Activated CD4-positive, alpha-beta memory T cell treated with anti-CD3 and anti-CD28 coated beads for 36 hours (primary cell): ENCODE data around the gene ERCC6. TPM values are rescaled to one million over a fixed set of nuclear protein-coding genes. Genes with fewer than 3 reads are reported as not detected.

Experiments
- CTCF ChIA-PET: fragments of 350-600 bp; sonication (Branson Sonifier 250); formaldehyde crosslinking; loops from one replicate; lab custom pipeline; 2021; ENCODE audit warnings: antibody characterized with exemption, inconsistent platforms; lab: Charles Lee
- POLR2A ChIA-PET: fragments of 350-600 bp; sonication (Branson Sonifier 250); formaldehyde crosslinking; loops from one replicate; lab custom pipeline; 2021; ENCODE audit warnings: antibody characterized with exemption; lab: Charles Lee
- DNase-seq: peaks from one replicate; pipeline ENCODE4 v3.0.0-alpha.2; 2020
- H3K27ac Mint-ChIP-seq: one replicate; pipeline ENCODE4 v1.8.0; 2021; ENCODE audit warnings: mixed read lengths
- H3K27me3 Mint-ChIP-seq: one replicate; pipeline ENCODE4 v1.8.0; 2021; ENCODE audit warnings: mixed read lengths
- H3K36me3 Mint-ChIP-seq: one replicate; pipeline ENCODE4 v1.8.0; 2021; ENCODE audit warnings: mixed read lengths
- H3K4me1 Mint-ChIP-seq: one replicate; pipeline ENCODE4 v1.8.0; 2021; ENCODE audit warnings: low read depth, mixed read lengths
- H3K4me3 Mint-ChIP-seq: one replicate; pipeline ENCODE4 v1.8.0; 2021; ENCODE audit warnings: mild to moderate bottlenecking, mixed read lengths
- H3K9me3 Mint-ChIP-seq: one replicate; pipeline ENCODE4 v1.8.0; 2021; ENCODE audit warnings: mixed read lengths
- intact Hi-C: fragments of 100-400 bp; cut with micrococcal nuclease; formaldehyde crosslinking; loops from one replicate; pipeline ENCODE4 v1.15.1; 2023
- total RNA-seq, 2 experiments: library from RNA; stranded (reverse); gene quantifications; one replicate each; pipeline ENCODE4 v1.2.3, GENCODE V29; 2021

Gene ERCC6
- total RNA-seq, 2 experiments from 2014 or later: 17.5 to 18.8 TPM

DNA sequence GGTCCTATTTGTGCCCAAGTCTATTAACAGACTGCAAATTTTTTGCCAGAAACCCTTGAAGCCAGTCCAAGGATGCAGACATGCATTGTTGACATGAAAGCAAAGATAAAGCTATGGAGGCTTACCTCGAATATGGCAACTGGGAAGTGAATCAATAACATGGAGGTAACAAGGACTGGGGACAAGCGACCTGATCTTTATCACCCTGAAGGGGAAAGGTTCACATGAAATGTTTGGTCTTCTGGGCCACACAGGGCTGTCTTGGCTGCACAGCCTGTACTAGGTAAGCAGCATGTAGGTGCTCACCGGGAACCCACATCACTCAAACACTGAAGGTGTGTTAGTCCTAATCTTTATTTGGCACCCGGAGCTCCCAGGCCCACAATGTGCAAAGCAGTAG lies 17.9 kb downstream of the ERCC6 start:
- POLR2A ChIA-PET: no interaction called here
- H3K36me3 Mint-ChIP-seq: peaks cover 25% of the 10 kb centered on the region

DNA sequence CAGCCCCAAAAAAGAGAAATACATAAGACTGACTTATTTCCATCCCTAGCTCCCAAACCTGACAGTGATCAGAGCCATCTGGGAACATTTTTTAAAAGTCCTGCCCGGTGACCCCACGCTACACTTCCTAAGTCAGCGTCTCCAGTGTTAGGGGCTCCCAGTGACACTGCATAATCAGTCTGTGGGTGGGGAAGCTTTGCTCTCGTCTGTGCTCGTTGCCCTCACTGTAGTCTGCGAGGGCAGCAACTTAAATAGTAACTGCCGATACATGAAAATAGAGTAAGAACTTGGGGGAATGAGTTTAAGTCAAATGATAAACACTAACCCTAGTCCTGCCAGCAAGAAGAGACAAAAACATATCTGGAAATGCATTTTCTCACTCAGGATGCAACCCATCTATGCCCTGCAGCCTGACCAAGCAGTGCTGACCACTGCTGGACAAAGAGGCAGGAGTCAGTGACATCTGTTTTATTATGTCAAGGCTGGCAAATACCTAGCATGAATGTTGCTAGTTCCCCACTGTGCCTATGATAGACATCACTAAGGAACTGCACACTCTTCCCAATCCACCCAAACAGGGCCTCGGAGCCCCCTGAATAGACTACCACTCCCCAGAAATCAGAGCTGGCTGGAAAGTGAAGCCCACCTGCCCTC lies 18.7 kb downstream of the ERCC6 start:
- no peak overlapping the region for H3K27ac Mint-ChIP-seq
- CTCF ChIA-PET: interaction anchor here (0.7 to 4.7 kb wide), 9 partner anchors 15 to 862 kb away, joined by 3 to 45 read pairs (median 5); partner anchors contain the start of gene ERCC6
- intact Hi-C loops: no loop called here
- no peak overlapping the region for H3K4me3 Mint-ChIP-seq
- DNase-seq: no peak
- no peaks in the 10 kb centered on the region for H3K9me3 Mint-ChIP-seq
- peaks cover 24% of the 10 kb centered on the region for H3K36me3 Mint-ChIP-seq
- POLR2A ChIA-PET: no interaction called here
- H3K27me3 Mint-ChIP-seq: no peaks in the 10 kb centered on the region
- no peaks in the 10 kb centered on the region for H3K4me1 Mint-ChIP-seq

More for the DNA sequence above, 17.9 kb downstream of the ERCC6 start:
- no peaks in the 10 kb centered on the region for H3K9me3 Mint-ChIP-seq
- H3K27ac Mint-ChIP-seq: no peak overlapping the region
- H3K4me1 Mint-ChIP-seq: no peaks in the 10 kb centered on the region
- intact Hi-C loops: no loop called here
- no peak overlapping the region for H3K4me3 Mint-ChIP-seq
- CTCF ChIA-PET: interaction anchor here (1.0 to 4.7 kb wide), 4 partner anchors 17 to 862 kb away, joined by 3 to 45 read pairs (median 3); partner anchors contain the start of gene ERCC6
- no peaks in the 10 kb centered on the region for H3K27me3 Mint-ChIP-seq
- DNase-seq: no peak

DNA sequence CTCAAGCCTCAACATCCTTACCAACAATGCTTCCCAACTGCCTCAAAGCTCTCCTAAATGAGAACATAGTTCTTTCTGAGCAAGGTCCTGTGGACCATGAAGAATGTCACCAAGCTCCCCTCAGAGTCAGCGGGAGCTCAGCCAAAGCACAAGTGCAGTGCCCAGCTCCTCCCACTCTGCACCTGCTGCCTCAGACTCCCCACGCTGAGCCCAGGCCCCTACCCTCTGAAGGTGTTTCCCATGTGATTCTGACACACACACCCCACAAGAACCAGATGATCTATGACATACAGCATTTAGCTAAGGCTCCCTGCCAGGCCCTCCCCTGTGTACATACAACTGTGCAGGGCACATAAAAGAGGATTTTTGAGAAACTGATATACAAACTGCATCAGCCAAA lies 19.2 kb downstream of the ERCC6 start:
- CTCF ChIA-PET: interaction anchor here (0.6 to 4.7 kb wide), 18 partner anchors 10 to 862 kb away, joined by 3 to 45 read pairs (median 4); partner anchors contain the start of gene ERCC6
- Mint-ChIP-seq H3K27me3 (no peaks in the 10 kb centered on the region), H3K36me3 (peaks cover 25% of the 10 kb centered on the region), H3K9me3 (no peaks in the 10 kb centered on the region), H3K4me1 (no peaks in the 10 kb centered on the region), H3K4me3 (no peak overlapping the region), H3K27ac (no peak overlapping the region)
- intact Hi-C loops: loop anchor here (1.0 to 5.0 kb wide), 3 partner anchors 112 to 861 kb away; no protein-coding TSS in a partner anchor
- POLR2A ChIA-PET: no interaction called here
- DNase-seq: no peak

DNA sequence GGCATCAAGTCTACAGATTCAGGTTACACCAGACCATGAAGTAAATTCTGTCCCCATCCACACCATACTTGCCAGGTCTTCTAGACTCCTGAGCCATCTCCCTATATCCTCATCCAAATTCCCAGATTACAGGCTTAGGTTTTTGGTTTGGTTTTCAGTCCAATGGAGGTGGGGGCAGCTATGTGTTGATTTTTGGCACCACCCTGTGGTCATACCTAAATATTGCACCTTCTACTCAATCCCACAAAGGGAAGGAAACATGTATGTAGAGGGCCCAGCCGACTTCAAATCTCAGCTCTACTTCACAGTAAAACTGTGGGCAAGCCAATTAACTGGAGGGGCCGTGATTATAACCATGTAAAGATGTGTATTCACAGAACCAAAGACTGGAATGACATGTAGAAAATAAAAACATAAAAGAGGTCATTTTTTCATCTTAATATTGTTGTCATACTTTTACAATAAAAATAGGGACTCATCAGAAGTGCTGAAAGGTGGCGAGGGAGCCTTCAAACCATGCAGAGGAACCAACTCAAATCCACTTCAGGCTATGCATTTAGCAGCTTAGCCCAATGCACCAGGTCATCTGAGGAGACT lies 19.8 kb downstream of the ERCC6 start:
- ChIA-PET CTCF (interaction anchor here (0.6 to 4.7 kb wide), 18 partner anchors 10 to 861 kb away, joined by 3 to 45 read pairs (median 4); partner anchors contain the start of gene ERCC6), POLR2A (no interaction called here)
- peak; percentile 21 for DNase-seq
- intact Hi-C loops: loop anchor here (1.0 to 5.0 kb wide), 3 partner anchors 112 to 860 kb away; no protein-coding TSS in a partner anchor
- H3K27me3 Mint-ChIP-seq: no peaks in the 10 kb centered on the region
- H3K27ac Mint-ChIP-seq: no peak overlapping the region
- H3K4me3 Mint-ChIP-seq: no peak overlapping the region
- H3K36me3 Mint-ChIP-seq: peaks cover 23% of the 10 kb centered on the region
- no peaks in the 10 kb centered on the region for H3K4me1 Mint-ChIP-seq
- no peaks in the 10 kb centered on the region for H3K9me3 Mint-ChIP-seq

DNA sequence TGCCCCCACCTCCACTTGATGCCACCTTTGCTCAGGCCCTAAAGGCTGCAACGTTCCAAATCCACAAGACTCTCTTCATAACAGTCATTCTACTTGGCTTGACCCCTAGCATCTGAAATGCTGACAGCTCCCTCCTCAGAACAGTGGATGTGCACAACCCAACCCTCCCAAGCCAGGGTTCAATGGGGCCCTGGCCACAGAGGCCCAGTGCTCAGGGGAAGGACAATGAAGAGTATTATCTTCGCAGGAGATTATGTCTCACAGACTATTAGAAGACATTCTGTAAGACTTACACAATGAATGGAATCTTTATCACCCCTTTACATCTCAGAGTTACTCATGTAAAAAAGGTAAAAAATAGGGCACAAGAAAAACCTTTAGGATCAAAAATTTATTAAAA lies 20.4 kb downstream of the ERCC6 start:
- no peaks in the 10 kb centered on the region for H3K27me3 Mint-ChIP-seq
- H3K36me3 Mint-ChIP-seq: peaks cover 24% of the 10 kb centered on the region
- intact Hi-C loops: loop anchor here (2.0 to 5.0 kb wide), 2 partner anchors 356 to 860 kb away; no protein-coding TSS in a partner anchor
- H3K4me3 Mint-ChIP-seq: no peak overlapping the region
- no peaks in the 10 kb centered on the region for H3K4me1 Mint-ChIP-seq
- no peak overlapping the region for H3K27ac Mint-ChIP-seq
- ChIA-PET POLR2A (no interaction called here), CTCF (interaction anchor here (1.0 to 4.7 kb wide), 13 partner anchors 9 to 861 kb away, joined by 3 to 45 read pairs (median 6); partner anchors contain the start of gene ERCC6)
- no peaks in the 10 kb centered on the region for H3K9me3 Mint-ChIP-seq
- no peak for DNase-seq

DNA sequence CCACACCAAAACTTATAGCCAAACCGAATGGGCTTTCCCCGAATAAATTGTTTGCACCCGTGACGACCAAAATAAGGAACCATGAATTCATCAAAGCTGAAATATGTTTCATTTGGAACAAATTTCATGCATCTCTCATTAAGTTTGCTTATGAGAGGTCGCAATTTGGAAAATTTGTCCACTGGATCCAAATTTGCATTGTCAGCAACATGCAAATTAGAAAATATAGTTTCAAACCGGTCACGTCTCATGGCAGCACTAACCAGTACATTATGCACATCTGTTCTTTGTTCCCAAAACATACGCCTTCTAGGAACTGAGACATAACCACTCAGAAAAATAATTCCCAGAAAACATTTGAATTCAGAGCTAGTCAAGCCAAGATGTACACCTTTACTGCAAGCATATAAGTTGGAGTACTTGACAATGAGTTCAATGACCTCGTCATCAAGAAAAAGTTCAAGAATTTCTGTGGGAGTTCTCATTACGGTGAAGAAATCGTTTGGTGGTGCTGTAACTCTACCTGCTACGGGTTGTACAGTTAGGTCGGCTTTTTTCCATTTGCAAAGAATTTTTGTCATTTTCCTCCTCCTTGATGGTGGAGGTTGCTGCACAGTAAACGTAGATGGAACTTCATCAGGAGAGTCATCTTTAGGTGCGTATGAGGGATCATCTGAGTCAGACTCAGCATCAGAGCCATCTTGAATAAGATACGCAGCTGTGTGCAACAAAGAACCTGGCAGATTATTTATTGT lies 22.5 kb downstream of the ERCC6 start:
- ChIA-PET CTCF (interaction anchor here (2.0 to 2.4 kb wide), 2 partner anchors 109 to 858 kb away, joined by 5 to 14 read pairs; no protein-coding TSS in a partner anchor), POLR2A (no interaction called here)
- H3K4me1 Mint-ChIP-seq: no peaks in the 10 kb centered on the region
- H3K36me3 Mint-ChIP-seq: peaks cover 20% of the 10 kb centered on the region
- no peaks in the 10 kb centered on the region for H3K9me3 Mint-ChIP-seq
- DNase-seq: no peak
- H3K4me3 Mint-ChIP-seq: no peak overlapping the region
- H3K27me3 Mint-ChIP-seq: no peaks in the 10 kb centered on the region
- intact Hi-C loops: loop anchor here (5.0 kb wide), 1 partner anchor 354 kb away; no protein-coding TSS in a partner anchor
- H3K27ac Mint-ChIP-seq: no peak overlapping the region

DNA sequence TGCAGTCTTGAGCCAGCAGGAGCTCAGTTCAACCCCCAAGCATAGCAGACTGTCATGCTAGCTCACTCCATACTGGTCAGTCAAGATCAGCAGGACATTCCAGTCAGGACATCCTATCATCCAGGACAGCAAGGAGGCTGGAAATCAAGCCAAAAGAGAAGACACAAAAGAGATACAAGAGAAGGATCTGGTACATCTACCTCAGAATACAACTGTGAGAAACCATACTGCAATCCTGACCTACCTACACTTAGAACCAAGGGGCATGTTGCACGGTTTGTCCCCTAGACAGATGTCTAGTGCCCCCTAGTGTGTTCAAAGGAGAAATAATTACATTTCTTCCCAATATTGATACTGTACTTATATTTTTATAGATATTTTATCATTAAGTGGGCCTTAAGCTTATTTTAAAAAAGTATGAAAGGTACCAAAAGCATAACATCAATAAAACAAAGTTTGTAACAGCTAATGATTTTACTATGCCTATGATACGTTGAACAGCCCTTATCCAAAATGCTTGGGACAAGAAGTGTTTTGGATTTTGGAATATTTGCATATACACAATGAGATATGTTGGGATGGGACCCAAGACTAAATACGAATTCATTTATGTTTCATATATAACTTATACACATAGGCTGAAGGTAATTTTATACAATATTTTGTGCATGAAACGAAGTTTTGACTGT lies 26.7 kb downstream of the ERCC6 start:
- intact Hi-C loops: loop anchor here (1.0 kb wide), 2 partner anchors 105 to 531 kb away; no protein-coding TSS in a partner anchor
- DNase-seq: no peak
- Mint-ChIP-seq H3K4me1 (peaks cover 21% of the 10 kb centered on the region), H3K36me3 (peaks cover 18% of the 10 kb centered on the region), H3K9me3 (no peaks in the 10 kb centered on the region), H3K4me3 (no peak overlapping the region), H3K27ac (no peak overlapping the region), H3K27me3 (peaks cover 2% of the 10 kb centered on the region)
- ChIA-PET POLR2A (no interaction called here), CTCF (interaction anchor here (0.6 to 6.0 kb wide), 26 partner anchors 10 to 1146 kb away, joined by 3 to 114 read pairs (median 4); no protein-coding TSS in a partner anchor)

DNA sequence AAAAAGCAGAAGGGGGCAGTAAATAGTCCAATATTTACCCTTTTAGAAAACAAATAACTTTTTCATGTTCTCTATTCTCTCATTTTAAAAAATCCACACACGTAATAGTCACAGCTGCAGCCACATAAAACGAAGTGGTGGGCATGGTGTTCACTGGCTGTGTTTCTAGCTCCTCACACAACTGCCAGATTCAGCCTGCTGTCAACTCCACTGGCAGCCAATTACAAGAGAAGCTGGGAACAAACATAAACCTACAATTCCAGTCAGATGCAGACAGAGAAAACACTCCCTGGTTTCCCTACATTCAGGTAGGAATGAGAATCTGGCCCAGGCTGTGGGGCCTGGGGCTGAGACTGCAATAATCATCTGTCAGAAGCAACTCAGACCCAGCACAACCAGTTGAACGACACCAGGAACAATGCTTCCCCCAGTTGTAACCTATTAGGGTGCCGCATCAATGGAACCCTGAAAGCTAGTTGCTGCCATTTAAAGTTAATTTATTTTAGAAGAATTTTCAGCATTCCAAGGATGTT lies 29.1 kb downstream of the ERCC6 start:
- Mint-ChIP-seq H3K27me3 (peaks cover 2% of the 10 kb centered on the region), H3K36me3 (peaks cover 20% of the 10 kb centered on the region), H3K4me1 (peaks cover 21% of the 10 kb centered on the region), H3K27ac (no peak overlapping the region), H3K9me3 (no peaks in the 10 kb centered on the region), H3K4me3 (no peak overlapping the region)
- intact Hi-C loops: loop anchor here (10.0 kb wide), 1 partner anchor 325 kb away; the partner anchor contains the start of gene TMEM273
- ChIA-PET POLR2A (no interaction called here), CTCF (interaction anchor here (2.5 to 6.0 kb wide), 3 partner anchors 9 to 853 kb away, joined by 7 to 114 read pairs (median 45); no protein-coding TSS in a partner anchor)
- no peak for DNase-seq

DNA sequence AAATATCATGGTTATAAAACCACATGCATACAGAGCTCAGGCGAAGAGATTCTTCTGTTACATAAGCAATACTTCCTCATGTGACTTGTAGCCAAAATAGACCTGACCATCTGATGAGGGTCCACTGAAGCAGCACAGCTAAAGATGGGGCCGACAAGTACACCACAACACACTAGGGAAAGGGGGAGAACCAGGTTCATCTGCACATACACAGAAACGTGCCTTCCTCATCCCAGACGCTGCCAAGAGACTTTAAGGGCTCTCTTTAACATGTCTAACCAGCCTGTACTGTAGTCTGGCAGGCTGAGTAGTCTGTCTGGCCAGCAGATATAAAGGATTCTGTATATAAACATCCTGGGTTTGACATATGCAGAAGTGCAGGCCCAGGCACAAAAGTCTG lies 30.3 kb downstream of the ERCC6 start:
- Mint-ChIP-seq H3K27me3 (peaks cover 2% of the 10 kb centered on the region), H3K36me3 (peaks cover 15% of the 10 kb centered on the region), H3K27ac (no peak overlapping the region), H3K4me3 (no peak overlapping the region), H3K9me3 (no peaks in the 10 kb centered on the region), H3K4me1 (peaks cover 21% of the 10 kb centered on the region)
- intact Hi-C loops: loop anchor here (10.0 kb wide), 1 partner anchor 324 kb away; the partner anchor contains the start of gene TMEM273
- ChIA-PET CTCF (interaction anchor here (0.8 to 6.0 kb wide), 6 partner anchors 10 to 851 kb away, joined by 3 to 114 read pairs (median 5); no protein-coding TSS in a partner anchor), POLR2A (no interaction called here)
- no peak for DNase-seq

DNA sequence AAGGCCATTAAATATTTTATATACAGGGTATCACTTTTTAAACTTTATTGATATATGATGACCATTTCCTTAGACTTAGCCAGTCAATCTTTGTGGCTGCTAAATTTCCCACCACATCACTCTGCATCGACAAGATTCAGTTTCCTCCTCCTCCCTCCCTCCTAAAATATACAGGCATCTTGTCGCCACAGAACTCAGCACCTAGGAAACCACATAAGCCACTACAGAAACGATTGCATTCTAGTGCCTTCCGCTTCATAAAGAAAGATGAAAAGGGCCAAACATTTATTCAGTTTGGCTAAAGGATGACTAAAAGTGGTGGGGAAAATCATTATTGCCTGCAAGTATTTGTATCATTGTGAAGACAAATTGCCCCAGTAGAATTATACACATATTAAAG lies 30.7 kb downstream of the ERCC6 start:
- H3K4me3 Mint-ChIP-seq: no peak overlapping the region
- peak overlapping the region; percentile 1 for H3K27ac Mint-ChIP-seq
- intact Hi-C loops: loop anchor here (10.0 kb wide), 1 partner anchor 323 kb away; the partner anchor contains the start of gene TMEM273
- peak; percentile 26 for DNase-seq
- H3K9me3 Mint-ChIP-seq: no peaks in the 10 kb centered on the region
- POLR2A ChIA-PET: no interaction called here
- CTCF ChIA-PET: interaction anchor here (1.0 to 6.0 kb wide), 5 partner anchors 11 to 851 kb away, joined by 3 to 114 read pairs (median 7); no protein-coding TSS in a partner anchor
- H3K4me1 Mint-ChIP-seq: peaks cover 21% of the 10 kb centered on the region
- peaks cover 2% of the 10 kb centered on the region for H3K27me3 Mint-ChIP-seq
- peaks cover 16% of the 10 kb centered on the region for H3K36me3 Mint-ChIP-seq
